Panc1 (cell line): Measurements from ENCODE around the gene PCBD2. TPM values are rescaled to one million over a fixed set of nuclear protein-coding genes. Genes with fewer than 3 reads are reported as not detected.

Source experiments
- ATAC-seq: fragments of 200-7000 bp; cut with Tn5 transposase; 2 replicates; pipeline ENCODE4 v1.9.1; 2020; ENCODE audit warnings: mild to moderate bottlenecking, moderate library complexity
- BruUV-seq: library from RNA; stranded (reverse); fragments of 400-500 nt; replicated peaks from 2 replicates; lab custom pipeline; 2021; lab: Mats Ljungman, UMichigan
- CTCF ChIA-PET: fragments of 300-600 bp; sonication (Branson Sonifier 250); formaldehyde crosslinking; loops from one replicate; lab custom pipeline; 2022; ENCODE audit warnings: antibody characterized with exemption; lab: Charles Lee
- POLR2A ChIA-PET: fragments of 300-600 bp; sonication (Branson Sonifier 250); formaldehyde crosslinking; loops from one replicate; lab custom pipeline; 2022; ENCODE audit warnings: antibody characterized with exemption; lab: Charles Lee
- DNase-seq: peaks from one replicate; pipeline ENCODE4 v3.0.0-alpha.2; 2010; ENCODE audit warnings: low read depth, low spot score
- H3K27ac ChIP-seq: 2 replicates; pipeline ENCODE4 v1.5.1; 2011; ENCODE audit warnings: mild to moderate bottlenecking, low read length, inconsistent platforms
- H3K27me3 ChIP-seq: fragments of 200-500 bp; sonication (Bioruptor generic); 2 replicates; pipeline ENCODE4 v1.6.0; 2014; ENCODE audit warnings: low read length, inconsistent platforms; ENCODE audit not compliant: control insufficient read depth, insufficient read depth
- H3K36me3 ChIP-seq: fragments of 200-500 bp; sonication (Bioruptor generic); 2 replicates; pipeline ENCODE4 v1.5.1; 2014; ENCODE audit warnings: inconsistent platforms, mild to moderate bottlenecking, low read length, moderate library complexity; ENCODE audit not compliant: control insufficient read depth, insufficient read depth
- H3K4me1 ChIP-seq: 2 replicates; pipeline ENCODE4 v1.5.1; 2011; ENCODE audit warnings: inconsistent platforms, mild to moderate bottlenecking, low read length, moderate library complexity; ENCODE audit not compliant: control insufficient read depth, insufficient read depth
- H3K4me3 ChIP-seq, 2 experiments: 2 replicates each; pipeline ENCODE4 v1.5.1; 2011 to 2012; ENCODE audit warnings: low read depth in 2 of 2, low read length in 2 of 2, mild to moderate bottlenecking in 2 of 2, inconsistent platforms in 1 of 2, moderate library complexity in 1 of 2
- H3K9me3 ChIP-seq: fragments of 200-500 bp; sonication (Bioruptor generic); 2 replicates; pipeline ENCODE4 v1.5.1; 2014; ENCODE audit warnings: low read depth, mild to moderate bottlenecking, inconsistent platforms, low read length, moderate library complexity; ENCODE audit not compliant: control insufficient read depth, insufficient read depth
- CTCF ChIP-seq: fragments of 450-650 bp; IDR thresholded peaks from 2 replicates; pipeline ENCODE4 v1.5.1; 2017; ENCODE audit warnings: mild to moderate bottlenecking
- POLR2AphosphoS5 ChIP-seq: IDR thresholded peaks from 2 replicates; pipeline ENCODE4 v1.6.1; 2012; ENCODE audit warnings: mild to moderate bottlenecking, low read depth, low read length, moderate library complexity
- SIN3A ChIP-seq: IDR thresholded peaks from 2 replicates; pipeline ENCODE4 v1.6.1; 2012; ENCODE audit warnings: low read depth, mild to moderate bottlenecking, low read length, moderate library complexity, borderline replicate concordance; ENCODE audit not compliant: insufficient read depth
- TCF7L2 ChIP-seq: IDR thresholded peaks from 2 replicates; pipeline ENCODE4 v1.6.1; 2011; ENCODE audit warnings: mild to moderate bottlenecking, low read depth, low read length, inconsistent platforms
- in situ Hi-C: cut with HindIII; loops from 2 replicates; pipeline ENCODE4 v1.10.0; 2016; ENCODE audit warnings: low sequenced_read_pairs, low pct_unique_long_range_greater_than_20kb
- intact Hi-C: fragments of 100-400 bp; cut with micrococcal nuclease; formaldehyde crosslinking; loops from one replicate; pipeline ENCODE4 v1.10.0; 2022; ENCODE audit not compliant: unreplicated experiment
- total RNA-seq: library from RNA; stranded (reverse); gene quantifications from one replicate; pipeline ENCODE4 v1.2.1, GENCODE V29; 2021; ENCODE audit not compliant: unreplicated experiment
- TF ChIP-seq, protein P1 (sequence below), 2 experiments: IDR thresholded peaks; 2 replicates each; pipeline ENCODE4 v1.6.1; 2011 to 2012; ENCODE audit warnings: low read depth in 2 of 2, control low read depth in 1 of 2, low read length in 1 of 2, mild to moderate bottlenecking in 1 of 2, moderate library complexity in 1 of 2; ENCODE audit not compliant: insufficient read depth in 1 of 2

The PCBD2 gene
- total RNA-seq, 1 experiment from 2014 or later, result 19.8 TPM

DNA sequence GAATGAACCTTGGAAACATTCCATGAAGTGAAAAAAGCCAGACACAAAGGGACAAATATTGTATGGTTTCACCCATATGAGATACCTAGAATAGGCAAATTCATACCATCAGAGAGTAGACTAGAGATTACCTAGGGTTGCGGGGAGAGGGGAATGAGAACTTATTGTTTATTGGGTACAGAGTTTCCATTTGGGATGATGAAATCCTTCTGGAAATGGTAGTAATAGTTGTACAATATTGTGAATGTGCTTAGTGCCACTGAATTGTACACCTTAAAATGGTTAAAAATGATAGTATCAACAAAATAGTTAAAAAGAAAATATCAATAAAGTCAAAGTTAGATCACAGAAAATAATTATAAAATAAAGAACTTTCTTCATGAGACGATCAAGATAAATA lies 88.2 kb downstream of the PCBD2 start:
- no peaks in the 10 kb centered on the region for H3K36me3 ChIP-seq
- peaks cover 6% of the 10 kb centered on the region; the same call in 1 of the 2 replicates for H3K9me3 ChIP-seq
- DNase-seq, result no peak
- CTCF ChIA-PET, result no interaction called here
- no peak for TF ChIP-seq POLR2AphosphoS5
- no peak for TF ChIP-seq TCF7L2
- TF ChIP-seq SIN3A, result no peak
- TF ChIP-seq, protein P1, sequence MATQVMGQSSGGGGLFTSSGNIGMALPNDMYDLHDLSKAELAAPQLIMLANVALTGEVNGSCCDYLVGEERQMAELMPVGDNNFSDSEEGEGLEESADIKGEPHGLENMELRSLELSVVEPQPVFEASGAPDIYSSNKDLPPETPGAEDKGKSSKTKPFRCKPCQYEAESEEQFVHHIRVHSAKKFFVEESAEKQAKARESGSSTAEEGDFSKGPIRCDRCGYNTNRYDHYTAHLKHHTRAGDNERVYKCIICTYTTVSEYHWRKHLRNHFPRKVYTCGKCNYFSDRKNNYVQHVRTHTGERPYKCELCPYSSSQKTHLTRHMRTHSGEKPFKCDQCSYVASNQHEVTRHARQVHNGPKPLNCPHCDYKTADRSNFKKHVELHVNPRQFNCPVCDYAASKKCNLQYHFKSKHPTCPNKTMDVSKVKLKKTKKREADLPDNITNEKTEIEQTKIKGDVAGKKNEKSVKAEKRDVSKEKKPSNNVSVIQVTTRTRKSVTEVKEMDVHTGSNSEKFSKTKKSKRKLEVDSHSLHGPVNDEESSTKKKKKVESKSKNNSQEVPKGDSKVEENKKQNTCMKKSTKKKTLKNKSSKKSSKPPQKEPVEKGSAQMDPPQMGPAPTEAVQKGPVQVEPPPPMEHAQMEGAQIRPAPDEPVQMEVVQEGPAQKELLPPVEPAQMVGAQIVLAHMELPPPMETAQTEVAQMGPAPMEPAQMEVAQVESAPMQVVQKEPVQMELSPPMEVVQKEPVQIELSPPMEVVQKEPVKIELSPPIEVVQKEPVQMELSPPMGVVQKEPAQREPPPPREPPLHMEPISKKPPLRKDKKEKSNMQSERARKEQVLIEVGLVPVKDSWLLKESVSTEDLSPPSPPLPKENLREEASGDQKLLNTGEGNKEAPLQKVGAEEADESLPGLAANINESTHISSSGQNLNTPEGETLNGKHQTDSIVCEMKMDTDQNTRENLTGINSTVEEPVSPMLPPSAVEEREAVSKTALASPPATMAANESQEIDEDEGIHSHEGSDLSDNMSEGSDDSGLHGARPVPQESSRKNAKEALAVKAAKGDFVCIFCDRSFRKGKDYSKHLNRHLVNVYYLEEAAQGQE (IDR thresholded peaks at IDR 0.05; ENCODE audit: insufficient read depth in 1 of 2, low read depth in 2 of 2, low read length in 1 of 2), result no peak
- no peak for TF ChIP-seq CTCF
- in situ Hi-C loops, result no loop called here
- no peak overlapping the region for H3K27ac ChIP-seq
- POLR2A ChIA-PET, result no interaction called here
- no peak for ATAC-seq
- H3K4me1 ChIP-seq, result no peaks in the 10 kb centered on the region
- BruUV-seq, result no TSS peak
- no peaks in the 10 kb centered on the region for H3K27me3 ChIP-seq
- H3K4me3 ChIP-seq, result no peak overlapping the region
- intact Hi-C loops, result no loop called here

DNA sequence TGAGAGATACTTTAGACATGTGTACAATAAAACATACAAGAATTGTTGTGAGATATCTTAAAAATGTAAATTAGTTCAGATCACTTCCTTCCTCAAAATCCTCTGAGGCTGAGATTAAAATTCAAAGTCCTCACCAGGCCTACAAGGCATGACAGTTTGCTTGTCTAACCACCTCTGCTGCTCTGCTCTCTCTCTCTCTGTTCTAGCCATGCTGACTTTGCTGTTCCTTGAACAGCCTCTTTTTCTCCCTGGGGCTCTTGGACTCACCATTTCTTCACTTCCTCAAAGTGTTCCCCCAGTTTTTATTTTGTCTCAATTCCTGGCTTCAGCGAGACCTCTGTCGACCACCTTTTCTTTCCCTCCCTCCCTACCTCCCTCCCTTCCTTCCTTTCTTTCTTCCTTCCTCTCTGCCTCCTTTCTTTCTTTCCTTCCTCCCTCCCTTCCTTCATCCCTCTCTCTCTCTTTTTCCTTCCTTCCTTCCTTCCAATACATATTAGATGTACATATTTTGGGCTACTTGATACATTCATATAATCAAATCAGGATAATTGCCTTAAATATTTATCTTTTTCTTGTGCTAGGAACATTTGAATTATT lies 89.7 kb downstream of the PCBD2 start:
- Histone ChIP-seq H3K4me1 (no peaks in the 10 kb centered on the region), H3K27me3 (no peaks in the 10 kb centered on the region), H3K27ac (no peak overlapping the region), H3K9me3 (peaks cover 6% of the 10 kb centered on the region; the same call in 1 of the 2 replicates), H3K4me3 (no peak overlapping the region), H3K36me3 (no peaks in the 10 kb centered on the region)
- ChIA-PET POLR2A (no interaction called here), CTCF (no interaction called here)
- intact Hi-C loops (no loop called here), in situ Hi-C loops (no loop called here)
- no TSS peak for BruUV-seq
- no peak for TF ChIP-seq POLR2AphosphoS5
- TF ChIP-seq, protein P1 (IDR thresholded peaks at IDR 0.05; ENCODE audit: insufficient read depth in 1 of 2, low read depth in 2 of 2, low read length in 1 of 2), result no peak
- TF ChIP-seq CTCF, result no peak
- no peak for TF ChIP-seq TCF7L2
- TF ChIP-seq SIN3A, result no peak
- ATAC-seq (no peak; the same call in 1 of the 2 replicates), DNase-seq (no peak)
